ENCODE results near the gene LDHB.
A peak's percentile ranks its signal among the peaks of the same experiment; 100 is the strongest.

LDHB gene

GRCh38 chr12:21602774-21603173 lies 54.9 kb downstream of the LDHB start:
- Histone ChIP-seq H3K27ac (ENCODE audit: low read depth, low read length, poor library complexity, severe bottlenecking) (no peak overlapping the region), H3K9ac (ENCODE audit: low read length) (no peak overlapping the region), H3K79me2 (ENCODE audit: insufficient read depth, low read length) (no peaks in the 10 kb centered on the region), H3K4me2 (ENCODE audit: low read length) (no peak overlapping the region), H2AFZ (ENCODE audit: low read length) (no peak overlapping the region), H3K4me3 (ENCODE audit: low read depth, low read length, poor library complexity, severe bottlenecking) (no peak overlapping the region), H3K27me3 (ENCODE audit: insufficient read depth, low read length) (no peaks in the 10 kb centered on the region), H4K20me1 (ENCODE audit: insufficient read depth, low read length) (no peaks in the 10 kb centered on the region), H3K9me3 (ENCODE audit: low read length) (no peaks in the 10 kb centered on the region), H3K36me3 (ENCODE audit: insufficient read depth, low read length) (no peaks in the 10 kb centered on the region), H3F3A (ENCODE audit: insufficient read depth, low read length) (no peaks in the 10 kb centered on the region), H3K9me2 (ENCODE audit: low read depth, low read length) (no peaks in the 10 kb centered on the region), H3K4me1 (ENCODE audit: insufficient read depth, low read length, severe bottlenecking) (peaks cover 15% of the 10 kb centered on the region)
- TF ChIP-seq CTCF (IDR thresholded peaks at IDR 0.05; ENCODE audit: low read length) (no peak), EZH2 (IDR thresholded peaks at IDR 0.05; ENCODE audit: borderline replicate concordance, low read length) (no peak)

GRCh38 chr12:21600196-21600595 lies 57.4 kb downstream of the LDHB start:
- Histone ChIP-seq H3K9ac (ENCODE audit: low read length) (no peak overlapping the region), H3K9me2 (ENCODE audit: low read depth, low read length) (no peaks in the 10 kb centered on the region), H3K4me2 (ENCODE audit: low read length) (no peak overlapping the region), H3F3A (ENCODE audit: insufficient read depth, low read length) (no peaks in the 10 kb centered on the region), H3K4me1 (ENCODE audit: insufficient read depth, low read length, severe bottlenecking) (peaks cover 15% of the 10 kb centered on the region), H2AFZ (ENCODE audit: low read length) (no peak overlapping the region), H3K79me2 (ENCODE audit: insufficient read depth, low read length) (no peaks in the 10 kb centered on the region), H3K4me3 (ENCODE audit: low read depth, low read length, poor library complexity, severe bottlenecking) (no peak overlapping the region), H3K27me3 (ENCODE audit: insufficient read depth, low read length) (no peaks in the 10 kb centered on the region), H3K9me3 (ENCODE audit: low read length) (no peaks in the 10 kb centered on the region), H4K20me1 (ENCODE audit: insufficient read depth, low read length) (no peaks in the 10 kb centered on the region), H3K36me3 (ENCODE audit: insufficient read depth, low read length) (no peaks in the 10 kb centered on the region), H3K27ac (ENCODE audit: low read depth, low read length, poor library complexity, severe bottlenecking) (no peak overlapping the region)
- TF ChIP-seq CTCF (IDR thresholded peaks at IDR 0.05; ENCODE audit: low read length) (no peak), EZH2 (IDR thresholded peaks at IDR 0.05; ENCODE audit: borderline replicate concordance, low read length) (no peak)

GRCh38 chr12:21599143-21599999 lies 58.3 kb downstream of the LDHB start:
- H3K9me2 ChIP-seq (ENCODE audit: low read depth, low read length): no peaks in the 10 kb centered on the region

More at GRCh38 chr12:21599143-21599999, 58.3 kb downstream of the LDHB start:
- no peaks in the 10 kb centered on the region for H4K20me1 ChIP-seq (ENCODE audit: insufficient read depth, low read length)
- peak overlapping the region; percentile 51 for H3K4me2 ChIP-seq (ENCODE audit: low read length)
- H3K27ac ChIP-seq (ENCODE audit: low read depth, low read length, poor library complexity, severe bottlenecking): no peak overlapping the region
- no peaks in the 10 kb centered on the region for H3K9me3 ChIP-seq (ENCODE audit: low read length)
- peak overlapping the region; percentile 23 for H3K4me3 ChIP-seq (ENCODE audit: low read depth, low read length, poor library complexity, severe bottlenecking)
- H3F3A ChIP-seq (ENCODE audit: insufficient read depth, low read length): no peaks in the 10 kb centered on the region
- no peaks in the 10 kb centered on the region for H3K36me3 ChIP-seq (ENCODE audit: insufficient read depth, low read length)
- H3K27me3 ChIP-seq (ENCODE audit: insufficient read depth, low read length): no peaks in the 10 kb centered on the region
- no peak overlapping the region for H2AFZ ChIP-seq (ENCODE audit: low read length)
- no peaks in the 10 kb centered on the region for H3K79me2 ChIP-seq (ENCODE audit: insufficient read depth, low read length)
- no peak overlapping the region for H3K9ac ChIP-seq (ENCODE audit: low read length)
- peaks cover 15% of the 10 kb centered on the region for H3K4me1 ChIP-seq (ENCODE audit: insufficient read depth, low read length, severe bottlenecking)
- TF ChIP-seq EZH2 (IDR thresholded peaks at IDR 0.05; ENCODE audit: borderline replicate concordance, low read length): no peak
- TF ChIP-seq CTCF (IDR thresholded peaks at IDR 0.05; ENCODE audit: low read length): no peak
